Activated CD4-positive, CD25-positive, alpha-beta regulatory T cell treated with anti-CD3 and anti-CD28 coated beads, Interleukin-2, amount 50 U/mL, for 72 hours (primary cell): Measurements from ENCODE around the gene MTPN.

Source experiments
- DNase-seq: peaks from one replicate; pipeline ENCODE4 v3.0.0; 2021

The MTPN gene

GRCh38 chr7:135977007-135977741 lies at the start of gene MTPN:
Gene MTPN, minus strand, starts transcription at chr7:135977359. Its CDS starts 259 bp downstream, at chr7:135977100.
- peak; percentile 97 for DNase-seq

DNA sequence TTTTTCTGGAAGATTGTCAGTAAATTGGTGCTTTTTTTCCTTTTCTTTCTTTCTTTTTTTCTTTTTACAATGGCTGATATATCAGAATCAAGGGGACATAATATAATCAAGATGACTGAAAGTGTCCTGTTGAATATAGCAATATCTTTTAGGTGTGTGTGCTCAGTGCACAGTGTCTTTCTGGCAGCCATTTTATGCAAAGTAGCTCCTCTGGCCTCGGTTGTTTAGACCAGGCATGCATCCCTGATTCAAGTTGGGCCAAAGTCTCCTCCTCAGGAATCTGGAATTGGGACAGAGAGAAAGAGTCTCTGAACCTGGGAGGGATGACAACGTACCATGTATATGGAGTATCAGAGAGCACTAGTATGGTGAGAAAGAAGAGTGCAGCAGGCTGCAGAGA lies 49.0 kb upstream of the MTPN start:
- DNase-seq, result no peak

GRCh38 chr7:136023134-136023869 lies 46.1 kb upstream of the MTPN start:
- no peak for DNase-seq

- DNase-seq, result no peak
Measured at GRCh38 chr7:136020556-136020955, 43.4 kb upstream of the MTPN start.

GRCh38 chr7:136018104-136018503 lies 40.9 kb upstream of the MTPN start:
- DNase-seq, result no peak

- DNase-seq, result no peak
Measured at GRCh38 chr7:136016649-136017395, 39.7 kb upstream of the MTPN start.

DNA sequence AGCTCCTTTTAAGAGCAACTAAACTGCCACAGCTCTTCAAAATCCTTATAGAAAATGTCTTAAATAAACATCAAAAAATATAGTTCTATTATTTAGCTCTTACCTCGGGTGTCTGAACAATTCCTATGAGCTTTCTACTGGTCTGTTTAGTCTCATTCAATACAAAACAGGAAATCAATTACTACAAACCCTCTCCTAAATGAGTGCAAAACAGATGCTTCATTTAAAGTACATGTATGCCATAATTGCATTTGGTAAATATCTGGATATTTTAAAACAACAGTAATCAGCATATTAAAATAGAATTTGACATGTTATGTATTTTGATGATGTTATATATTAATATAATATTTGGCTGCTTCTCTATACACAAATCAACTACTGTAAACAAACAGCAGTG lies 38.5 kb upstream of the MTPN start:
- DNase-seq, result no peak

DNA sequence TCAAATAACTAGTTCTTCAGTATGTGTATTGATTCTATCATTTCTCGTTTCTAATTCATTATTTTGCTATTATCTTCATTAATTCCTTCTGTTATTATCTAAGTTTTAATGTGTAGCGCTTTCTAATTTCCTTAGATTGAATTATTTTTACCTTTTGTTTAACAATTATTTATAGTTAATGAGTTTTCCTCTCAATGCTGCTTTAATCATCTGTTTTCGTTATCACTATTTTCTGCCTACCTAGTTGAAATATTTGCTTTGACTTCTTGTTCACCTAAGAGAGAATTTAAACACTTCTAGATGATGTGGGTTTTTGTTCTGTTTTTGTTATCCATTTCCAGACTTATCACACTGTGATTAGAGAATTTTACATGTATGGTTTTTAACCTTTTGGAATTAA lies 37.5 kb upstream of the MTPN start:
- no peak for DNase-seq

- no peak for DNase-seq
Measured at GRCh38 chr7:136012238-136012637, 35.1 kb upstream of the MTPN start.

DNA sequence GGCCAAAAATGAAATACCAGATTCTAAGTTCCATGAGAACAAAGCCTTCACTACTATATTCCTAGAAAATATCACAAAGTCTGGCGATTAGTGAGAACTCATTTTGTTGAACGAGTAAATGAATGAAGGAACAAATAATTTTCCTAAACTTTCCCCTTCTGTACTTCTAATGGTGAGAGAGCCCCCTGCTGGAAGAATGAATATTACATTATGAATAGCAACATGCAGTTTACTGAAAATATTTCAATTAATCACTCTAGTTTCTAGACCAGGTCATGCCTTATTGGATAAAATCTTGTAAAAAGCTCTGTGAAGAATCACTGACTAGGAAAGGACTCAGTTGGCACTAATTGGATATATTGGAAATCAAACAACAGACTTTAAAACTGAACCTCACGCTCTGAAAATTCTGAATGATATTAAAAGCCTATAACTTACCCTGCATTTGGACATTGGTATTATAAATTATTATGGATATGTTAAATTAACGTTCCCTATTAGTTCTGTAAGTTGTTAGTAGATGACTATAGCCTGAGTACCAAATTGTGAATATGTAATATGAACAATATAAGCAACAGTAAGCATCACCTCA lies 32.4 kb upstream of the MTPN start:
- no peak for DNase-seq

DNA sequence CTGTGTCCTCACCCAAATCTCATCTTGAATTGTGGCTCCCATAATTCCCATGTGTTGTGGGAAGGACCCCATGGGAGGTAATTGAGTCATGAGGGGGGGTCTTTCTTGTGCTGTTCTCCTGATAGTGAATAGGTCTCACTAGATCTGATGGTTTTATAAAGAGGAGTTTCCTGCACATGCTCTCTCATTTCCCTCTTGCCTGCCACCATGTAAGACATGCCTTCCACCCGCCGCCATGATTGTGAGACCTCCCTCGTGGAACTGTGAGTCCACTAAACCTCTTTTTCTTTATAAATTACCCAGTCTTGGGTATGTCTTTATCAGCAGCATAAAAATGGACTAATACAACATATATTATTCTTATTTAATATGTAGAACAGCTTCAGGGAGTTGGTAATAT lies 29.0 kb upstream of the MTPN start:
- no peak for DNase-seq

GRCh38 chr7:136004083-136004482 lies 26.9 kb upstream of the MTPN start:
- DNase-seq, result no peak

- DNase-seq, result no peak
Measured at GRCh38 chr7:136002802-136003201, 25.6 kb upstream of the MTPN start.

DNA sequence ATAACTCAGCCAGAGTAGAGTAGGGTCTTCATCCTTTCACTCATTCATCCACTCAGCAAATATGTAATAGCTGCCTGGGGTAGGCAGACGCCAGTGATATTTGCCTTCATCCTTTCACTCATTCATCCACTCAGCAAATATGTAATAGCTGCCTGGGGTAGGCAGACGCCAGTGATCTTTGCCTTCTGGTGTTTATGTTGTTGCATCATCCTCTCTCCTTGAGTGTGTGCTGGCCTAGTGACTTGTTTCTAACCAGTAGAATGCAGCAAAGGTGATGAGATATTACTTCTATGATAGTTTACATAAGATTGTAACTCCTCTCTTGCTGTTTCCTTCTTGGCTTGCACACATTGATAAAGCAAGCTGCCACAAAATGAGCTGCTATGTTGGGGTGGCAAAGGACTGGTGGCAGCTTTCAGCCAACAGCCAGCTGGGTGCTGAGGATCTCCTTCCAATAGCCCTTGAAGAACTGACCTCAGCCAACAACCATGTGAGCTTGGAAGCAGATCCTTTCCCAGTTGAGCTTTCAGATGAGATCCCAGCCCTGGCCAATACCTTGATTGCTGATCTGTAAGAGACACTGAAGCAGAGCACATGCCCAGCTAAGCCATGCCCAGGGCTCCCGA lies 23.2 kb upstream of the MTPN start:
- no peak for DNase-seq

- no peak for DNase-seq
Measured at GRCh38 chr7:135998081-135998480, 20.9 kb upstream of the MTPN start.

GRCh38 chr7:135995748-135996147 lies 18.6 kb upstream of the MTPN start:
- DNase-seq, result no peak

- no peak for DNase-seq
Measured at GRCh38 chr7:135994466-135995205, 17.5 kb upstream of the MTPN start.

- DNase-seq, result no peak
Measured at GRCh38 chr7:135993950-135994349, 16.8 kb upstream of the MTPN start.

DNA sequence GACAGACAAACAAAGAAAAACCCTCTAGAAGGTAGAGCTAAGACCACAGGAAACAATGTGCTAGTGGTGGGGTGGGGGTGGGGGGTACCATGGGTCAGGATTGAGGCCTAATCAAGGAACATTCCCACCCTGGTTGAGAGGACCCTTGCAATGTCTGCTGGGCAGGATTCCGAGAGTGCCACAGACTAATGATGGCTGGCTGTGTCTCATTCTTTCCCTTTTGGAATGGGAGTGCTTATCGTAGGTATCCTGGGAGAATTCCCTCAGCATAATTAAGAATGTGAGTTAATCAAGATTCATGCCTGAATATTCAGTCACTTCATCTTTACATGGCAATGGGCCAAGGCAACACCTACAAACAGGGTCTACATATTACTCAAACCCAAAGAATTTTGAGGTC lies 14.7 kb upstream of the MTPN start:
- no peak for DNase-seq

DNA sequence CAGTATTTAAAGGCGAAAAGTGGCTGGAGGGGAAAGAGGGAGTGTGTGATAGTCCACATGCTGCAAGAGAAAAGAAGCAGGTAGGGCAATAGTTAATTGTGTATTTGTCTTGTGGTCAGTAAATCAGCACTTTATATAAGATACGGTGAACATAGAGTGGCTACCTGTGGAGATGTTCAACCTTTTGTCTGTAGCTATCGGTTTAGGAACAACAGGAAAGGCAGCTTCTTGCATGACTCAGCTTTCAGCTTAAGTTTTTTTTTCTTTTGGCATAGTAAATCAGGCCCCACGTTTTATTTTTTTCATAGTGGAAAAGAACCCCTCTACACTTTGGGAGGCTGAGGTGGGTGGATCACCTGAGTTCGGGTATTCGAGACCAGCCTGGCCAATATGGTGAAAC lies 14.2 kb upstream of the MTPN start:
- DNase-seq, result no peak

DNA sequence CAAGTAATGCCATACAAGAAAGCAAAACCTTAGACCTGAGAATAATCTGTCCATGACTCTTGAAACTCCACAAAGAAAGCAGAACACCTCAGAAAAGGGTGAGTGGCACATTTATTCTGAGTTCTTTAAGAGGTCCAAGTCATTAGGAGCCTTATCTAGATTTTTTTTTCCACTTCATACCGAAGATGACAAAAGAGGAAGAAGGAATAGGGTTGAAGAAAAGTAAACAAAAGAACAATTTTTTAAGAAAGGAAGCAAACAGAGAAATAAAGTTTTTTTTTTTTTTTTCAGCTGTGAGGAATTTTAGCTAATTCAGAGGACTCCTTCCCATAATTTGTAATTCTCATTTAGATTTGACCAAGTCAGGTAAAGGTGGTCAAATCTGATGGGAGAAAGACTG lies 13.1 kb upstream of the MTPN start:
- DNase-seq, result no peak

DNA sequence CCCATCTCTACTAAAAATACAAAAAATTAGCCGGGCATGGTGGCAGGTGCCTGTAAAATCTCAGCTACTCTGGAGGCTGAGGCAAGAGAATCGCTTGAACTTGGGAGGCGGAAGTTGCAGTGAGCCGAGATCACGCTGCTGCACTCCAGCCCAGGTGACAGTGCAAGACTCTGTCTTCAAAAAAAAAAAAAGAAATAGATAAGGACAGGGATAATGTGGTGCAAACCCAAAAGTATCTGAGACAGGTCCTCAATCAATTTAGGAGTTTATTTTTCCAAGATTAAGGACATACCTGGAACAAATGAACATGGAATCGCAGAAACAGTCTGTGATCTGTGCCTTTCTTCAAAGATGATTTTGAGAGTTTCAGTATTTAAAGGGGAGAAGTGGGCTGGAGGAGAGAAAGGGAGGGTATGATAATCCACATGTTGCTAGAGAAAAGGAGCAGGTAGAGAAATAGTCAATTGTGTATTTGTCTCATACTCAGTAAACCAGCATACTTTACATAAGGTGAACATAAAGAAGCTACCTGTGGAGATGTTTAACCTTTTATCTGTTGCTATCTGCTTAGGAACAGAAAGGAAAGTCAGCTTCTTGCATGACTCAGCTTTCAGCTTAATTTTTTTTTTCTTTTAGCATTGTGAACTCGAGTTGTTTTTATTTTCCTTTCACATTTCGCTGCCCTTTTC lies 4.9 kb upstream of the MTPN start:
- no peak for DNase-seq
